ENCODE measurements around the gene ACD. TPM values are rescaled to one million over a fixed set of nuclear protein-coding genes. Genes with fewer than 3 reads are reported as not detected.

Gene ACD
- total and polyA plus RNA-seq, 2 donors from 2014 or later, result 15.2 to 20.0 TPM

GRCh38 chr16:67652578-67653127 is 7.4 kb downstream of the ACD start:
- H3K27ac ChIP-seq (ENCODE audit: low read depth in 2 of 2, low read length in 2 of 2), result no peak overlapping the region
- no peak overlapping the region for H3K9ac ChIP-seq (ENCODE audit: low read length in 3 of 3)
- FAIRE-seq, result no peak
- DNase-seq, result peak in 4 of 5 donors; percentile 41 to 67 (median 58)
- peaks cover 21% of the 10 kb centered on the region for H3K27me3 ChIP-seq (ENCODE audit: control insufficient read depth, insufficient read depth, low read length)
- intact Hi-C loops (cut with DNase I), result no loop called here
- no peak overlapping the region for H3K4me3 ChIP-seq (ENCODE audit: low read length in 3 of 3)
- H3K4me1 ChIP-seq (ENCODE audit: control insufficient read depth in 2 of 3, insufficient read depth in 2 of 3, low read depth in 1 of 3, low read length in 3 of 3), result peaks cover 0 to 7% (median 4%) of the 10 kb centered on the region in 3 donors
- no peaks in the 10 kb centered on the region for H3K36me3 ChIP-seq (ENCODE audit: control insufficient read depth in 2 of 3, insufficient read depth in 3 of 3, low read length in 3 of 3)
- no peak for TF ChIP-seq CTCF (IDR thresholded peaks at IDR 0.05; ENCODE audit: borderline replicate concordance, extremely low read depth, insufficient read depth)
- no peaks in the 10 kb centered on the region for H3K9me3 ChIP-seq (ENCODE audit: control insufficient read depth in 2 of 3, insufficient read depth in 1 of 3, low read length in 3 of 3)

GRCh38 chr16:67651847-67652246 is 8.2 kb downstream of the ACD start:
- no peak for DNase-seq

GRCh38 chr16:67651039-67651438 is 9.0 kb downstream of the ACD start:
- no peak for DNase-seq
- Histone ChIP-seq H3K36me3 (ENCODE audit: control insufficient read depth in 2 of 3, insufficient read depth in 3 of 3, low read length in 3 of 3) (no peaks in the 10 kb centered on the region), H3K27me3 (ENCODE audit: control insufficient read depth, insufficient read depth, low read length) (peaks cover 24% of the 10 kb centered on the region), H3K27ac (ENCODE audit: low read depth in 2 of 2, low read length in 2 of 2) (no peak overlapping the region), H3K4me3 (ENCODE audit: low read length in 3 of 3) (no peak overlapping the region), H3K9ac (ENCODE audit: low read length in 3 of 3) (no peak overlapping the region), H3K4me1 (ENCODE audit: control insufficient read depth in 2 of 3, insufficient read depth in 2 of 3, low read depth in 1 of 3, low read length in 3 of 3) (peaks cover 0 to 7% (median 4%) of the 10 kb centered on the region in 3 donors), H3K9me3 (ENCODE audit: control insufficient read depth in 2 of 3, insufficient read depth in 1 of 3, low read length in 3 of 3) (no peaks in the 10 kb centered on the region)
- no peak for FAIRE-seq
- intact Hi-C loops (cut with DNase I), result no loop called here
- no peak for TF ChIP-seq CTCF (IDR thresholded peaks at IDR 0.05; ENCODE audit: borderline replicate concordance, extremely low read depth, insufficient read depth)

More at GRCh38 chr16:67651847-67652246, 8.2 kb downstream of the ACD start:
- H3K9me3 ChIP-seq (ENCODE audit: control insufficient read depth in 2 of 3, insufficient read depth in 1 of 3, low read length in 3 of 3), result no peaks in the 10 kb centered on the region
- H3K27me3 ChIP-seq (ENCODE audit: control insufficient read depth, insufficient read depth, low read length), result peaks cover 21% of the 10 kb centered on the region
- H3K9ac ChIP-seq (ENCODE audit: low read length in 3 of 3), result no peak overlapping the region
- no peaks in the 10 kb centered on the region for H3K36me3 ChIP-seq (ENCODE audit: control insufficient read depth in 2 of 3, insufficient read depth in 3 of 3, low read length in 3 of 3)
- no peak for FAIRE-seq
- no peak overlapping the region for H3K4me3 ChIP-seq (ENCODE audit: low read length in 3 of 3)
- no peak for TF ChIP-seq CTCF (IDR thresholded peaks at IDR 0.05; ENCODE audit: borderline replicate concordance, extremely low read depth, insufficient read depth)
- H3K27ac ChIP-seq (ENCODE audit: low read depth in 2 of 2, low read length in 2 of 2), result no peak overlapping the region
- peaks cover 0 to 7% (median 4%) of the 10 kb centered on the region in 3 donors for H3K4me1 ChIP-seq (ENCODE audit: control insufficient read depth in 2 of 3, insufficient read depth in 2 of 3, low read depth in 1 of 3, low read length in 3 of 3)
- intact Hi-C loops (cut with DNase I), result no loop called here

- H3K4me3 ChIP-seq (ENCODE audit: low read length in 3 of 3), result no peak overlapping the region
- peaks cover 24% of the 10 kb centered on the region for H3K27me3 ChIP-seq (ENCODE audit: control insufficient read depth, insufficient read depth, low read length)
- no peak overlapping the region for H3K27ac ChIP-seq (ENCODE audit: low read depth in 2 of 2, low read length in 2 of 2)
- no peaks in the 10 kb centered on the region for H3K9me3 ChIP-seq (ENCODE audit: control insufficient read depth in 2 of 3, insufficient read depth in 1 of 3, low read length in 3 of 3)
- no peak for FAIRE-seq
- H3K36me3 ChIP-seq (ENCODE audit: control insufficient read depth in 2 of 3, insufficient read depth in 3 of 3, low read length in 3 of 3), result no peaks in the 10 kb centered on the region
- H3K9ac ChIP-seq (ENCODE audit: low read length in 3 of 3), result no peak overlapping the region
- no peak for DNase-seq
- no peak for TF ChIP-seq CTCF (IDR thresholded peaks at IDR 0.05; ENCODE audit: borderline replicate concordance, extremely low read depth, insufficient read depth)
- intact Hi-C loops (cut with DNase I), result no loop called here
- peaks cover 0 to 7% (median 4%) of the 10 kb centered on the region in 3 donors for H3K4me1 ChIP-seq (ENCODE audit: control insufficient read depth in 2 of 3, insufficient read depth in 2 of 3, low read depth in 1 of 3, low read length in 3 of 3)
Observed at GRCh38 chr16:67650023-67650422, 10.0 kb downstream of the ACD start.

Measured in kidney (tissue), 14 donors.